GM18951 (cell line): Measurements from ENCODE around the gene TSPAN17.

Experiments used
- POLR2A ChIP-seq: IDR thresholded peaks from 4 replicates; pipeline ENCODE4 v1.6.1; 2011; ENCODE audit warnings: mild to moderate bottlenecking; ENCODE audit not compliant: insufficient read length, insufficient read depth; ENCODE audit errors: extremely low read depth
- in situ Hi-C: fragments of 300-500 bp; cut with MboI; formaldehyde crosslinking; loops from one replicate; pipeline ENCODE4 v1.12.0; 2022; ENCODE audit warnings: low sequenced_read_pairs, mixed read lengths, inconsistent platforms; ENCODE audit not compliant: unreplicated experiment

TSPAN17 gene

GRCh38 chr5:176653401-176654385, 6.4 kb downstream of the TSPAN17 start:
- no peak for TF ChIP-seq POLR2A
- in situ Hi-C loops = loop anchor here (25.0 kb wide), 1 partner anchor 459 kb away; no protein-coding TSS in a partner anchor

DNA sequence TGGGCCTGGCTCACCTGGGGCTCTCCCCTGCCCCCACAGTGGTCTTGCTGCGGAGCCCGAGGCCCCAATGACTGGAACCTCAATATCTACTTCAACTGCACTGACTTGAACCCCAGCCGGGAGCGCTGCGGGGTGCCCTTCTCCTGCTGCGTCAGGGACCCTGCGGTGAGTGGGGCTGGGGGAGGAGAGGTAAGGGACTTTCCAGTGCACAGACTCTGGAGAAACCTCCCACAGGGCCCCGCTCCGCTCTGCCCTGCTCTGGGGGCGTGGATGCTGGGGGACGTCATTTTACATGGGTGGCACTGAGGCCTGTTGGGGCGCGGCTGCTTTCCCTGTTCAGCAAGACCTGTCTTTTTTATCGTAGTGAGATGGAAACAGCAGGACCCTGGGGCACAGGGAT, 7.6 kb downstream of the TSPAN17 start:
- no peak for TF ChIP-seq POLR2A
- in situ Hi-C loops = loop anchor here (25.0 kb wide), 1 partner anchor 457 kb away; no protein-coding TSS in a partner anchor

- in situ Hi-C loops = loop anchor here (25.0 kb wide), 1 partner anchor 456 kb away; no protein-coding TSS in a partner anchor
- no peak for TF ChIP-seq POLR2A
Observed at GRCh38 chr5:176656467-176656990, 9.2 kb downstream of the TSPAN17 start.

GRCh38 chr5:176658007-176658599, 10.8 kb downstream of the TSPAN17 start:
- in situ Hi-C loops = loop anchor here (25.0 kb wide), 1 partner anchor 454 kb away; no protein-coding TSS in a partner anchor
- no peak for TF ChIP-seq POLR2A

- TF ChIP-seq POLR2A = no peak
- in situ Hi-C loops = loop anchor here (25.0 kb wide), 1 partner anchor 453 kb away; no protein-coding TSS in a partner anchor
Observed at GRCh38 chr5:176658817-176659511, 11.7 kb downstream of the TSPAN17 start.

GRCh38 chr5:176659512-176659839, 12.2 kb downstream of the TSPAN17 start:
- no peak for TF ChIP-seq POLR2A
- in situ Hi-C loops = loop anchor here (25.0 kb wide), 1 partner anchor 453 kb away; no protein-coding TSS in a partner anchor

- in situ Hi-C loops = loop anchor here (10.0 to 25.0 kb wide), 2 partner anchors 295 to 452 kb away; no protein-coding TSS in a partner anchor
- no peak for TF ChIP-seq POLR2A
Observed at GRCh38 chr5:176659860-176660461, 12.7 kb downstream of the TSPAN17 start.

- in situ Hi-C loops = loop anchor here (10.0 to 25.0 kb wide), 2 partner anchors 294 to 452 kb away; no protein-coding TSS in a partner anchor
Observed at GRCh38 chr5:176660530-176660859, 13.2 kb downstream of the TSPAN17 start.

GRCh38 chr5:176660860-176661641, 13.8 kb downstream of the TSPAN17 start:
- in situ Hi-C loops = loop anchor here (10.0 to 25.0 kb wide), 2 partner anchors 294 to 451 kb away; no protein-coding TSS in a partner anchor
- TF ChIP-seq POLR2A = no peak

More at GRCh38 chr5:176660530-176660859, 13.2 kb downstream of the TSPAN17 start:
- TF ChIP-seq POLR2A = no peak

GRCh38 chr5:176661676-176662075, 14.4 kb downstream of the TSPAN17 start:
- no peak for TF ChIP-seq POLR2A
- in situ Hi-C loops = loop anchor here (10.0 to 25.0 kb wide), 2 partner anchors 293 to 451 kb away; no protein-coding TSS in a partner anchor
